ACC112 (cell line): ENCODE results near the gene PREX1.
"Not testable (repeated sequence)": the region's sequence is repeated elsewhere in the genome, so short reads cannot be mapped to it uniquely, and the experiment has no call there.

Experiments
- H2AFZ ChIP-seq: fragments of 200-600 bp; sonication (generic); one replicate; pipeline ENCODE4 v1.6.0; 2017; ENCODE audit warnings: antibody characterized with exemption, low read length; ENCODE audit not compliant: unreplicated experiment
- H3K27ac ChIP-seq: fragments of 200-600 bp; sonication (generic); 2 replicates; pipeline ENCODE4 v1.5.1; 2014; ENCODE audit warnings: low read depth, mild to moderate bottlenecking, antibody characterized with exemption, low read length, moderate library complexity
- H3K27me3 ChIP-seq: fragments of 200-600 bp; sonication (generic); 2 replicates; pipeline ENCODE4 v1.6.1; 2014; ENCODE audit warnings: mild to moderate bottlenecking, antibody characterized with exemption, low read length, moderate library complexity, mixed read lengths; ENCODE audit not compliant: insufficient read depth
- H3K36me3 ChIP-seq: fragments of 200-600 bp; sonication (generic); 2 replicates; pipeline ENCODE4 v1.6.1; 2016; ENCODE audit warnings: mild to moderate bottlenecking, antibody characterized with exemption, low read length, moderate library complexity, mixed read lengths; ENCODE audit not compliant: insufficient read depth
- H3K4me1 ChIP-seq: fragments of 200-600 bp; sonication (generic); one replicate; pipeline ENCODE4 v1.6.1; 2016; ENCODE audit warnings: low read length, mixed read lengths; ENCODE audit not compliant: insufficient read depth, unreplicated experiment, control insufficient read depth
- H3K4me3 ChIP-seq: fragments of 200-600 bp; sonication (generic); 2 replicates; pipeline ENCODE4 v1.5.1; 2014; ENCODE audit warnings: mild to moderate bottlenecking, low read depth, low read length
- H3K79me2 ChIP-seq: fragments of 200-600 bp; sonication (generic); one replicate; pipeline ENCODE4 v1.6.0; 2016; ENCODE audit warnings: low read length; ENCODE audit not compliant: control insufficient read depth, unreplicated experiment, insufficient read depth

The PREX1 gene

DNA sequence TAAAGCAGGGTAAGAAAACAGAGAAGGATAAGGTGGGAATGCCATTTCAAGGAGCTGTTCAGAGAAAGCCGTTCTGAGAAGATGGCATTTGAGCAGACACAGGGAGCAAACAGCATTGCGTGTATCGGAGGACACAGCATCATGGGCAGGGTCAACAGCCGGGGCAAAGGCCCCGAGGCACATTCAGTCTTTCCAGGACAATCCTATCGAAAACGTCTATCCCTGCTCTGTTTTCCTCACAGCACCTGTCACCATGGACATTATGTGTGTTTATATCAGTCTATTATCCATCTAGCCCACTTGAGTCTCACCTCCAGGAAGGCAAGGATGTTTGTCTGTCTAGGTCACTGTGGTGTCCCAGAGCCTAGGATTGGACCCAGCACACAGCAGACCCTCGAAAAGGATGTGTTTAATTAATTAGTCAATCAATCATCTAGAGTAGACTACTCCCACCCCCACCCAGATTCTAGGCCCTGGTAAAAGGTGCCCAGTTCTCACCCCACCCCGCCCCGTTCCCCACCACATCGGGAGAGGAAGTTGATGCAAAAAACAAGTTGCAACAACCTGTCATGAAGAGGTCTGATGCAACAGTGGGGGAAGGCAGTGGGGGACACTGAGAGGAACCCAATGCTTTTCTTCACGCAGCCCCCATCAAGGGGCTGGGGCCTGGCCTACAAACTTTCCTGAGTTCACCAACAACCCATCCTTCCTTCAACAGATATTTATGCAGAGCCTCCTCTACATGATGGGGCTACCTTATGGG, 66.6 kb downstream of the PREX1 start:
- no peak overlapping the region for H2AFZ ChIP-seq
- H3K27ac ChIP-seq = no peak overlapping the region
- no peaks in the 10 kb centered on the region for H3K36me3 ChIP-seq
- H3K4me1 ChIP-seq = peaks cover 15% of the 10 kb centered on the region
- H3K4me3 ChIP-seq = no peak overlapping the region
- no peaks in the 10 kb centered on the region for H3K79me2 ChIP-seq
- no peaks in the 10 kb centered on the region for H3K27me3 ChIP-seq

DNA sequence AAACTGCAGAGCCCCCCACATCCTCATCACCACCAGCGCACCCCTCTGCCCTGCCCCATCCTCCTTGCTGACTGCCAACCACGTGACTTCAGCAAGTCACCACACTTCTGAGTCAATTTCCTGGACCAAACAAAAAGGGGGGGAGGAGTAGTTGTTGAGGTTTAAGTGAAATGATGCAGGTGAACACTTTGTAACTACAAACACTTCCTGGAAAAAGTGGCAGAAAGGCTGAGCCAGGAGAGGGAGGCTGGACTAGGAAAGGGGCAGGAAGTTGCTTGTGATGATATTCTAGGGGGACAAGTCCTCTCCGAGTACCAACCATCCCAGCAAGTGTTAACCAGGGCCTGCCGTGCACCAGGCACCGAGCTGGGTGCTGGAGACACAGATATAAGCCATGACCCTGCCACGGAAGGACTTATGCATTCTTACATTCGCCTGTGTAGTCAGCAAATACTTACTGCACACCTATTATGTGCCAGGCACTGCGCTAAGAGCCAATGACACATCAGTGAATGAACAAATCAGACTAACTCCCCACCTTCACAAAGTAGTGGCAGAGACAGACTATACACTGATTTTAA, 67.3 kb downstream of the PREX1 start:
- Histone ChIP-seq H3K4me1 (peaks cover 15% of the 10 kb centered on the region), H3K27me3 (no peaks in the 10 kb centered on the region), H2AFZ (no peak overlapping the region), H3K27ac (no peak overlapping the region), H3K4me3 (no peak overlapping the region), H3K79me2 (no peaks in the 10 kb centered on the region), H3K36me3 (no peaks in the 10 kb centered on the region)

DNA sequence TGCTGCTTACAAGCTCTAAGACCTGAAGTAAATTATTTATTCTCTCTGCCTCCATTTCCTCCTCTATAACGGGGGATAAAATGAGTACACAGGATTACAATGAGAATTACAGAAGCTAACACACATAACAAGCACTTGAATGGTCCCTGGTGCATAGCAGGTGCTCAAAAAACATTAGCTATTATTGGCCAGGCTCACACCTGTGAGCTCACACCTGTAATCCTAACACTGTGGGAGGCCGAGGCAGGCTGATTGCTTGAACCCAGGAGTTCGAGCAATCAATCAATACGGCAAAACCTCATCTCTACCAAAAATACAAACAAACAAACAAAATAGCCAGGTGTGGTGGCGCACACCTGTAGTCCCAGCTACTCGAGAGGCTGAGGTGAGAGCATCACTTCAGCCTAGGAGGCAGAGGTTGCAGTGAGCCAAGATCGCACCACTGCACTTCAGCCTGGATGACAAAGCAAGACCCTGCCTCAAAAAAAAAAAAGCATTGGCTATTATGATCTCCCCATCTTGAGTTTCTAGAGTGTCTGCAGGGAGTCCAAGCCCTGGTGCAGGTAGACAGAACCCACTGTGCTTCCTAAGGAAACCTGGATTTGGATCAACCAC, 68.1 kb downstream of the PREX1 start:
- H3K27me3 ChIP-seq = no peaks in the 10 kb centered on the region
- H2AFZ ChIP-seq = no peak overlapping the region
- no peak overlapping the region for H3K27ac ChIP-seq
- H3K4me3 ChIP-seq = no peak overlapping the region
- peaks cover 15% of the 10 kb centered on the region for H3K4me1 ChIP-seq
- no peaks in the 10 kb centered on the region for H3K36me3 ChIP-seq
- H3K79me2 ChIP-seq = no peaks in the 10 kb centered on the region

DNA sequence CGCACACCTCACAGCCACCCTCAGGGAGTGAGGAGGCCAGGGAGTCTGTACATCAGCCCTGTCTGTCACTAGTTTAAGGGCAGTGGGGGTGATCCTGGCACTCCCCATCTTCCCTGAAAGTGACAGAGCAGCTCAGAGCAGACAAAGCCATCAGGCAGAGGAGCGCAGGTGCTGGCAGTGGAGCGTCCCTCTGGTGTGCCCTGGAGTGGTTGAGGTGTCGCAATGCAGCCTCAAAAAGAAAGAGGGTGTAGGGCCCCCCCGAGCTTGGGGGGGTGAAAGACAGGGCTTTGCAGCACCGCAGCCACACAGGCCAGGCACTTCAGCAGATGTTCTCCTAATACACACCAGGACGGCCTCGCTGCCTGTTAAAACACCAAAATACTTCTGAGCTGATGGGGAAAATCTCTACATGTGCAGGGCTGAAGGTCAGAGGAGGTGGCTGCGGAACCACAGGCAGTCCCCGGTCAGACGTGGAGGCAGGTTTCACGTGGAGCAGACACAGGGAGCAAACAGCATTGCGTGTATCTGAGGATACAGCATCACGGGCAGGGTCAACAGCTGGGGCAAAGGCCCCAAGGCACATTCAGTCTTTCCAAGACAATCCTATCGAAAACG, 69.5 kb downstream of the PREX1 start:
- Histone ChIP-seq H3K27ac (no peak overlapping the region), H3K36me3 (no peaks in the 10 kb centered on the region), H2AFZ (no peak overlapping the region), H3K4me1 (peaks cover 15% of the 10 kb centered on the region), H3K27me3 (no peaks in the 10 kb centered on the region), H3K4me3 (no peak overlapping the region), H3K79me2 (no peaks in the 10 kb centered on the region)

DNA sequence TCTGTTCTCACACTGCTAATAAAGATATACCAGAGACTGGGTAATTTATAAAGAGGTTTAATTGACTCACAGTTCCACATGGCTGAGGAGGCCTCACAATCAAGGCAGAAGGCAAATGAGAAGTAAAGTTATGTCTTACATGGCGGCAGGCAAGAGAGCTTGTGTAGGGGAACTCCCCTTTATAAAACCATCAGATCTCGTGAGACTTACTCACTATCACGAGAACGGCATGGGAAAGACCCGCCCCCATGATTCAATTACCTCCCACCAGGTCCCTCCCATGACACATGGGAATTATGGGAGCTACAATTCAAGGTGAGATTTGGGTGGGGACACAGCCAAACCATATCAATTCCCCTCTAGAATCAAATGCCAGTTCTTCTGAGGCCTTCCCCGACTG, 71.0 kb downstream of the PREX1 start:
- not testable (repeated sequence) for H3K27ac ChIP-seq, H3K4me3 ChIP-seq, H2AFZ ChIP-seq, H3K79me2 ChIP-seq, H3K36me3 ChIP-seq, H3K27me3 ChIP-seq
- peaks cover 15% of the 10 kb centered on the region for H3K4me1 ChIP-seq

DNA sequence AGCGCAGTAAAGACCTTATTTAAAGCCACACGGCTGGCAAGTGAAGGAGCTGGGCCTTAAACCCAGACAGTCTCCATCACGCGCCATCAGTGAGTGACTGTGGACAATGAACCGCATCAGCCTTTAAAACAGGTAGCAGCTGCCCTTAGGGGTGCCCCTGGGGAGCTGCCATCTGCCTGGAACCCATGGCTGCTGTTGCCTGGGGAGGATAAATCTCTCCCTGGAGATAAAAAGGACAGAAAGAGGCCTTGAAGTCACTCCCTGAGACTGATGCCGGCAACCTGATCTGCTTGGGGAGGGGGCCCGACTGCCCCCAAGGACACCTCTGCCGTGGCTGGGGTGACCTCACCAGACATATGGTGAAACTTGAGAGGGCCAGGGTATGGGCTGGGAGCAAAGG, 73.5 kb downstream of the PREX1 start:
- no peak overlapping the region for H2AFZ ChIP-seq
- no peaks in the 10 kb centered on the region for H3K36me3 ChIP-seq
- no peaks in the 10 kb centered on the region for H3K4me1 ChIP-seq
- H3K79me2 ChIP-seq = no peaks in the 10 kb centered on the region
- no peaks in the 10 kb centered on the region for H3K27me3 ChIP-seq
- no peak overlapping the region for H3K27ac ChIP-seq
- no peak overlapping the region for H3K4me3 ChIP-seq

DNA sequence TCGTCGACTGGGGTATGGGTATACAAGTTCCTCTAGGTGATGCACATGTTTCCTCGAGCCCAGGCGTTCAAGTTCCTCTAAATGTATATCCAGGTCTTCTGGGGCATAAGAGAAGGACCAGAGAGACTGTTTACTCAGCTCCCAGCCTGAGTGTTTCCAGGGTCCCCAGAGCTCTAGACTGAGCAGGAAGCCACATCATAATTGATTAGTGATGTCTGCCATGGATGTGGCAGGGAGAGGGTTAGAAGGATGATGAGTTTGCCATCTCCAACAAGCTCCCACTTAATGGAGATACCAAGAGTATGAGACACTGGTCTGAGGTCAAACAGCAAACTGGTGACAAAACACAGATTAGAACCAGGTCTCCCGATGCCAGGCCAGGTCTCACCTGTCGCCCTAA, 74.8 kb downstream of the PREX1 start:
- H3K4me1 ChIP-seq = no peaks in the 10 kb centered on the region
- no peaks in the 10 kb centered on the region for H3K79me2 ChIP-seq
- no peaks in the 10 kb centered on the region for H3K27me3 ChIP-seq
- H3K4me3 ChIP-seq = no peak overlapping the region
- H3K27ac ChIP-seq = no peak overlapping the region
- H2AFZ ChIP-seq = no peak overlapping the region
- H3K36me3 ChIP-seq = no peaks in the 10 kb centered on the region

DNA sequence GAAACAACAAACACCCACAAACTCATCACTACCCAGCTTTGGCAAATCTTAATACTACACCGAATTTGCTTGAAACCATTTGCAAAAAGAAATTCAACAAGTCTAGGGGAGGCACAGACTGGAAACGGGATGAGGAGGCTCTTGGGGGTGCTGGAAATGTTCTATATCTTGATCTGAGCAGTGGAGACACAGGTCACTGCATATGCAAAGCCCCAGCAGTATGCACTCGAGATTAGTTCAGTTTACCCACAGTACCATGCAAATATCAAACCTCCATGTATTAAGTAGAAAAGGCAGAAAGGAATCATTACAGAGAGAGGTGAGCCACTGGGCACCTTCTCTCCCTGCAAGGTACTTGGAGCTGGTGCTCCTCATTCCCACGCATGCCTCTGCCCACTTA, 75.9 kb downstream of the PREX1 start:
- H3K27me3 ChIP-seq = no peaks in the 10 kb centered on the region
- H3K4me1 ChIP-seq = no peaks in the 10 kb centered on the region
- no peaks in the 10 kb centered on the region for H3K79me2 ChIP-seq
- no peak overlapping the region for H3K27ac ChIP-seq
- H3K4me3 ChIP-seq = no peak overlapping the region
- no peaks in the 10 kb centered on the region for H3K36me3 ChIP-seq
- H2AFZ ChIP-seq = no peak overlapping the region

DNA sequence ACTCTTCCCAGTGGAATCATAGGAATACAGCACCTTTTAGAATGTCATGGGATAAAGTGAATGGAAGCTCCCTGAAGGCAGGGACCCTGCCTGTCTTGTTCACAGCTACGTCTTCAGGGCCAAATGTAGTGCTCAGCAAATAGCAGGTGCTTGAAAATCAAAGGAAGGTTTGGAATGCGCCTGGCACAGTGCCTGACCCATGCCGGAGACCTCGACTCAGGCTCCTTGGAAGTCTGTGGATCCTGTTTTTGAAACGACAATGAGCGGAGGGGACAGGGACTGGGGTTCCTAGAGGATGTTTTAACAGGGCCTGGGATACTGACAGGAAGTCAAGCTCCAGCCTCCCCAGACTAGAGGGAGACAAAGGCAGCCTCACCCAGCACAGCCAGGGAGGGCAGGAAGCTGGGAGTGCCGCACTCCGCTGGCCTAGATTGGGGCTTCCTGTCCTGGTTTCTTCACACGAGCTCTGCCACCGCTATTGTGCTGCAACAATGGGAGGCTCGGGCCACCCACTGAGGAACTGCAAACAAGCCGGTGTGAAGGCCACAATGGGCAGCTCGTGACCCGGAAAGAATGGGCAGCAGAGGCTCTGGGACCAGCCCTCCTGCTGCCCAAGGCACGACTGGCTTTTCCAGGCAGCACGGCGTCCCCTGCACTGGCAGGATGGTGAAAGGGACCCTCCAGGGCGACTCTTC, 76.7 kb downstream of the PREX1 start:
- Histone ChIP-seq H2AFZ (no peak overlapping the region), H3K4me1 (no peaks in the 10 kb centered on the region)

DNA sequence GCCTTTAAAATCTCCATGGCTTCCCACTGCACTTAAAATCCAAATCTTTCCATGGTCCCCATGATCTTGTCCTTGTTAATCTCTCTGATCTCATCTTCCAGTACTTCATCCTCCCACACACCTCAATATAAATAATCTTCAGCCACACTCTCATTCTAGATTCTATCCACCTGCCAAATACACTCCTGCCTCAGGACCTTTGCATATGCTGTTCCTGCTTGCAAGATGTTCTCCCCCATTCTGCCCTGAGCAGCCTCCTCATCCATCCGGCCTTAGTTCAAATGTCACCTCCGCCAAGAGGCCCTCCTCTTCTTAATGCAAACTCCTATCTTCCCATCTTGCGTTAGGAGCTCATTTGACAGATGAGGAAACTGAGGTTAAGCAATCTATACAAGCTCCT, 77.4 kb downstream of the PREX1 start:
- H3K36me3 ChIP-seq = no peaks in the 10 kb centered on the region
- no peak overlapping the region for H3K27ac ChIP-seq
- no peaks in the 10 kb centered on the region for H3K4me1 ChIP-seq

More for the DNA sequence above, 76.7 kb downstream of the PREX1 start:
- no peak overlapping the region for H3K4me3 ChIP-seq
- H3K79me2 ChIP-seq = no peaks in the 10 kb centered on the region
- no peaks in the 10 kb centered on the region for H3K27me3 ChIP-seq
- no peak overlapping the region for H3K27ac ChIP-seq
- no peaks in the 10 kb centered on the region for H3K36me3 ChIP-seq

More for the DNA sequence above, 77.4 kb downstream of the PREX1 start:
- Histone ChIP-seq H3K4me3 (no peak overlapping the region), H3K79me2 (no peaks in the 10 kb centered on the region), H2AFZ (no peak overlapping the region), H3K27me3 (no peaks in the 10 kb centered on the region)
